GM21717 (cell line): ENCODE data around the gene DNAJB1.
"Not testable (repeated sequence)": the region's sequence is repeated elsewhere in the genome, so short reads cannot be mapped to it uniquely, and the experiment has no call there.

ENCODE experiments used
- ATAC-seq: cut with Tn5 transposase; IDR thresholded peaks from one replicate; pipeline ENCODE4 v1.9.1; 2021; ENCODE audit warnings: mild to moderate bottlenecking, moderate library complexity; ENCODE audit not compliant: unreplicated experiment

The DNAJB1 gene

DNA sequence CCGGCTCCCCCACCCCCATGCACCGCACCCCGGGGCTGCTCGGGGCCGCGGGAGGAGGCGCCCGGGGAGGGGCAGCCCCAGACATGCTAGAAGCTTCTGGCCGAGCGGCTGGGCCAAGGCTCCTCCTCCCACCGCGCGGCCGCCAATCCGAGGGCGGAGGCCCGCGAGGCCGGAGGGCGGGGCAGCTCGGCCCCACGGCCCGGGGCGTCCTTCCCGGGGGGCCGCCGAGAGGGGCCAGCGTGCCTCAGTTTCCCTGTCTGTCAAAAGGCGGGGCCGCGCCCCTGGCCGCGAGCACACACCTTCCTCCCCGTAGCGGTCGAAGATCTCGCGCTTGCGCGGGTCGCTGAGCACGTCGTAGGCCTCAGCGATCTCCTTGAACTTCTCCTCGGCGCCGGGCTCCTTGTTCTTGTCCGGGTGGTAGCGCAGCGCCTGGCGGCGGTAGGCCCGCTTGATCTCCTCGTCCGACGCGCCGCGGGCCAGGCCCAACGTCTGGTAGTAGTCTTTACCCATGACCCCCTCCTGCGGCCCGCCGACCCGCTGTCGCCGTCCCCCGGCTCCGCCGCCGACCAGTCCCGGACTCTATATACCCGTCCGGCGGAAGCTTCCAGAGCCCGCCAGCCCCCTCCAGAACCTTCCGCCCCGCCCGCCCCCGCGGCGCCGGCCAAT, at the start of gene DNAJB1:
TSS of gene DNAJB1 (minus strand) at position 558 of the 666 bp plus-strand sequence. CDS start at position 510, 48 bp downstream.
- peak; percentile 50 for ATAC-seq

DNA sequence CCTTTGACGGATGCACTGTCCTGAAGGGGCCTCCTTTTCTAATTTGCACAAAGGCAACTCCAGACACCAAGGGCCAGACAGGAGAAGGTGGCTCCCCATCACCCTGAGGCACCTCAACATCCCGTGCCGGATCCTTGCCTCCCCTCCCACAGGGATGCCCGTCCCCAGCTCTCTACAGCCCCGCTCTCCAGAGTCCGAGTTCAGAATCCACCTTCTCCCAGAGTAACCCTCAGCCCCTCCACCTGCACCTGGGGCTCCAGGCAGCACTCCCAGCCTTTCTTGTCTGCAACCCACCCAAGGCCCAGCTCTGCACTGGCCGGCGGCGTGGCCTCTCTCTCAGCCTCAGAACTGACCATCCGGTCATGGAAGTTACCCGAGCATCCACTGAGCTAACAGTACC, 48.9 kb upstream of the DNAJB1 start:
- ATAC-seq: no peak

DNA sequence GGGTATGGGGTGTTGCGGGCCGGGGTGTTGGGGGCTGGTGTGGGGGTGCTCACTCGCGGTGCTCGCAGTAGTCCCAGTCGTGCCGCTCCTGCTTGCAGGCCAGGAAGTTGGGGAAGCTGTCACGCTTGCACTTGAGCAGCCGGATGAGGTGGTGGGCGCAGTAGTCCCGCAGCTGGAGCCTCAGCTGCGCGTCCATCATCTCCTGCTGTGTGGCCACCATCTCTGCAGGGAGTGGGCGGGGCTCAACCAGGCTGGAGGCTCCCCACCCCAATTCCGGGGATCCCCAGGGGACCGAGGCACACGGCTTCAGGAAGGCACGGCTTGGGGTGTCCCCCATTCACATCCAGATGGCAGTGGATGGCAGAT, 48.5 kb upstream of the DNAJB1 start:
- no peak for ATAC-seq

DNA sequence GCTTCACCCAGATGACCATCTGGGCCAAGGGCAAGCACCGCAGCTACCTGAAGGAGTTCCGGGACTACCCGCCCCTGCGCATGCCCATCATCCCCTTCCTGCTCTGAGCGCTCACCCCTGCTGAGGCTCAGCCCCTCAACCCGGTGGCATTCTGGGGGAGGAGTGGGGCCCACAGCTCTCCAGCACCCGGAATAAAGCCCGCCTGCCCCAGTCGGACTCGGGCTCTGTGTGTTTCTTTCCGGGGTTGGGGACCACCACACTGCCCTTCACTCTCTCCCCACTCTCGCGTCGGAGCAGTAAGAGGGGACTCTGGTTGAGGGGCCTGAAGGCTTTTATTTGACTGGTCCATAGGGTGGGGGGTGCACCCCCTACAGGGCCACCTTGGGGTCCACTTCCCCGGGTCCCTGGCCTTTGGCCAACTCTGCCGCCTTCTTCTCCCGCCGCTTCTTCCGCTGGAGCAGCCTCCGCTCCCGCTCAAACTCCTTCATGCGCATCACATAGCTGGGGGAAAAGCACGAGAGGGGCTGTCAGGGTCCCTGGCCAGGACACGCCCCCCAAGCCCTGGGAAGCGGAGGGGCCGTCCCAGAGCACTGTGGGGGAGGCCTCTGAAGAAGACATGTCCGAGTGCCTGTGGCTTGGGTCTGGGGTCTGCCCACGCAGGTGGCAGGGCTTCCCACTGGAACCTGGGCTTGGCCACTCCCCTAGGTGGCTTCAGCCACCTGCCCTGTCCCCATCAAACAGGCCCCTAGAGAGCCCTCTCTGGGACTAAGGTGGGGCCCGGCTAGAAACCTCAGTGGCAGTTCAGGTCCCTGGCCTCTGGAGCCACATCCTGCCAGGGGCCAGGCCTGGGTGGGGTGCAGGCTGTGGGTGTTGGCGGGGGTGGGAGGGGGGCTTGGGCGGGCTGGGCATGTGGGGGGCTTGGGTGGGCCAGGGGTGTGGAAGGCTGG, 47.8 kb upstream of the DNAJB1 start:
- no peak for ATAC-seq

DNA sequence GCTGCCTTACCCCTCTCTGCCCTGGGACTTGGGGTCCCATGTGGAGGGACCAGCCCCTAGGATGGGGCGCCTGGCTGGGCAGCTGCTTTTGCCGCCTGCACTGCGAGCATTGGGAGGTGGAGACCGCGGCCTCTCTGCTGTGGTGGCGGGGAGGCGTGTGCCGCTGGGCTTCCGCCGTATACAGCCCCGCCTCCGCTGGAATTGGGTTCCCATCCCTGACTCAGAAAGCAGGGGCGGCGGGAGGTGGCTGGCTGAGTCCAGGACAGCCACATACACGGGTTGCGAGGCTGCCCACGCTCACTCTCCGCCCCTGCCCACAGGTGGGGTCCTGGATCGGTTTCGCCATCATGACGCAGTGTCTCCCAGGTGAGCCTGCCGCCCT, 47.1 kb upstream of the DNAJB1 start:
- no peak for ATAC-seq

DNA sequence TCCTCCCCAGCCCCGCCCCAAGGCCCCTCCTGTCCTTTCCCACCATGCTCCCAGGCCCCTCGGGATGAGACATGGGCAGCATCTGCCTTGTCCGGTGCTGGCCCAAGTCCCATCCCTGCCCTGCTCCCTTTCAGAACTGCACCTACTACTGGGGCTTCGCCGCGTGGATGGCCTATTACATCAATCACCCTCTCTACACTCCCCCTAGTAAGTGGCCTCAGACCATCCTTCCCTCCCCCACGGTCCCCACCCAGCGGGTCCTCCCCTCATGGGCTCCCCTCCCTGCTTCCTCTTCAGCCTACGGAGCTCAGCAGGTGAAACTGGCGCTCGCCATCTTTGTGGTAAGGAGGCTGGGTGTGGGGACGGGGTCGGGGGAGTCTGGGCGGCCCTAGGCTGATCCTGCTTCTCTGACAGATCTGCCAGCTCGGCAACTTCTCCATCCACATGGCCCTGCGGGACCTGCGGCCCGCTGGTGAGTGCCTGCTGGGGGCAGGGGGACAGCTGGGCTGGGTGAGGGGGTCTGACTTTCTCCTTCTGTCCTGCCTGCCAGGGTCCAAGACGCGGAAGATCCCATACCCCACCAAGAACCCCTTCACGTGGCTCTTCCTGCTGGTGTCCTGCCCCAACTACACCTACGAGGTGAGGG, 46.6 kb upstream of the DNAJB1 start:
- not testable (repeated sequence) for ATAC-seq

DNA sequence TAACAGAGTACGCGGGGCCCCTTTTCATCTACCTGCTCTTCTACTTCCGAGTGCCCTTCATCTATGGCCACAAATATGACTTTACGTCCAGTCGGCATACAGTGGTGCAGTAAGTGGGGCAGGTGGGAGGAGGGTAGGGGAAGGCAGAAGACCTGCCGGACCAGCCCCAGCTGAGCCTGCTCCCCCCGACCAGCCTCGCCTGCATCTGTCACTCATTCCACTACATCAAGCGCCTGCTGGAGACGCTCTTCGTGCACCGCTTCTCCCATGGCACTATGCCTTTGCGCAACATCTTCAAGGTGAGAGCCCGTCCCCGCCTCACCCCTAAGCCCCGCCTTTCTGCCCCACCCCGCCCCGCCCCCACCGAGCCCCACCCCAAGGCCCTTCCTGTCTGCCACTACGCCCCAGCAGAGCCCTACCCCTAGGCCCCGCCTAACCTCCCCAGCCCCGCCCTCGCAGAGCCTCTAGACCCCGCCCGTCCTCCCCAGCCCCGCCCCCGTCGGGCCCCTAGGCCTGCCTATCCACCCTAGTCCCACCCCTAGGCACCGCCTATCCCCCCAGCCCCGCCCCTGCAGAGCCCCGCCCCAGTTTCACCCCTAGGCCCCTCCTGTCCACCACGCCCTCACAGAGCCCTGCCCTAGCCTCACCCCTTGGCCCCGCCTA, 45.9 kb upstream of the DNAJB1 start:
- no peak for ATAC-seq

DNA sequence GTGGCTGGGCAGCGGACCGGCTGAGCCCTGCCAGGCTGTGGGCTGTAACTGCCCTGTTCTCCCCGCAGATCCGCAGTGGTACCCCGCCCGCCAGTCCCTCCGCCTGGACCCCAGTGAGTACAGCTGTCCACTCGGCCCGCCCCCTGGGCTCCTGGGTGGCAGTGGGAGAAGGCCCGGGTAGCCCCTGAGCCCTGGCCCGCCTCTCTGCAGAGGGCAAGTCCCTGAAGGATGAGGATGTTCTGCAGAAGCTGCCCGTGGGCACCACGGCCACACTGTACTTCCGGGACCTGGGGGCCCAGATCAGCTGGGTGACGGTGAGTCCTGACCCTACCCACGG, 45.4 kb upstream of the DNAJB1 start:
- ATAC-seq: no peak

DNA sequence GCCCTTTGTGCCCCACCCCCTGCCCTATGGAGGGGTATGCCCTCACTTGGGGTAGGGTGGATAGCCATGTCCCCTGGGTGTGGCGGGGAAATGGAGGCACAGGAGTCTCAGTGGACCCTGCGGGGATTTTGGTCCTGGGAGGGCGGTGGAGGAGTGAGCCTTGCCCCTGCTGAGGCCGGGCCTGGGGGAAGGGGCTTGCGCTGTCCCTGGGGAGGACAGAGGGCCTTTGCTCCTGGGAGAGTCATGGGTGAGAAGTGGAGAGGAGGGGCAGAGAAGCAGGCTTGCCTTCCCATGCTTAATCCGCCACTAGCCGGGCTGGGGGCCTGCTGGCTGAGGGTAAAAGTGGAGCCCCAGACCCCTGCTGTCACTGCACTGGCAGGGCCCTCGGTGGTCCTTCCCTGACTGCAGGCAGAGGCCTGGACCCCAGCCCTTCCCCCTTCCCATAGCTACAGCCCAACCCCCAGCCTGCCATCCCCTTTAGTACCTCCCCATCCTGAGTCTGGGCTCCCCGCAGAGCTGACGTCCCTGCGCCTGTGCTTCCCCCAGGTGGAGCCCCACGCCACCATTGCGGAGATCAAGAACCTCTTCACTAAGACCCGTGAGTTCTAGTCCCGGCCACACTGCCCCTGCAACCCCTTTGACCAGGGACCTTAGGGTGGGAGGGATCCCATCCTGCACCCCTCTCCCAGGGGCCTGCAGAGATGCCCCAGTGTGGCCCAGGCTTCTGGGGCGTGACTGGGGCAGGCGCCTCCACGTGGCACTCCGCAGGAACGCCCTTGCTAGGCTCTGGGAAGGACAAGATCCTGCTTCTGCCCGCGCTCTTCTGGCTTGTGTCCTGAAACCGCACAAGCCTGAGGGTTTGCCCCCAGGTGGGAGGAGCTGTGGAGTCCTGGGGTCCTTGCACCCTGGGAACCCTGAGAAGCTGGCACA, 44.7 kb upstream of the DNAJB1 start:
- no peak for ATAC-seq

DNA sequence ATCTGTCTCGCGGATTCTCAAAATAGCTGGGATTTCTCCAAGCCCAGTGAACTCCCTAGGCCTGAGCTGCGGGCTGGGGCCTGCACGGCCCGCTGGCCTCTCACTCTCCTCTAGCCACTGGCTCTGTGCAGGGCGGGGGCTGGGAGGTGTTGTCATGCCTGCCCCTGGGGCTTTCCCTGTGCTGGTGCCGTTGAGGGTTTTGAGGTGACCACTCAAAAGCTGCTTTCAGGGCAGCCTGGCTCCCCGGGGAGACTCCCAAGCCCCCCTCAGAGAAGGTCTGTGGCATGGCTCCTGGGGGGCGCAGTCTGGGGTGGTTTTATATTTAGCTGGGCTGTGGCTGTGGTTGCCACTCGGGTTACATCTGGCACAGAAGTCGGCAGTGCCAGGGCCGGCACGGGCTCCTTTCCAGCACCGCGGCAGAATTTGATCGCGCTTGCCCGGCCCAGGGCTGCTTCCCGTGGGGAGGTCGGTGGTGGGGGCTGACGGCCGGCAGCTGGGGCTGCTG, 43.7 kb upstream of the DNAJB1 start:
- ATAC-seq: no peak

DNA sequence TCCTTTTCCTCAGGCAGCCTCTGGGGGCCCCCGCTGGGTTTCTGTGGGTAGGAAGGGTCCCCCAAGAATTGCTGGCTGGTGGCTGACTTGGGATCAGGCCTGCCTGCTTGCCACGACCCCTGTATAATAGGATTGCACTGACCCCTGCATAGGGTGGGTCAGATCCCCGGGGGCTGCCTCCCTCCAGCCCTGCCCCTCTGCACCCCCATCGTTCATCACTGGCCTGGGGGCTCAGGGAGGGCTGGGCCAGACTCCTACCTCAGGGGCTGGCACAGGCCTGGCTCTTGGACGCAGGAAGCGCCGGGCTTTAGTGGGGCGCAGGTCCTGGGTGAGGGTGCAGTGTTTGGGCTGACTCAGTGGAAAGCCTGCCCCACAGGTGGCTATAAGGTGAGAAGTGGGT, 43.1 kb upstream of the DNAJB1 start:
- ATAC-seq: no peak

DNA sequence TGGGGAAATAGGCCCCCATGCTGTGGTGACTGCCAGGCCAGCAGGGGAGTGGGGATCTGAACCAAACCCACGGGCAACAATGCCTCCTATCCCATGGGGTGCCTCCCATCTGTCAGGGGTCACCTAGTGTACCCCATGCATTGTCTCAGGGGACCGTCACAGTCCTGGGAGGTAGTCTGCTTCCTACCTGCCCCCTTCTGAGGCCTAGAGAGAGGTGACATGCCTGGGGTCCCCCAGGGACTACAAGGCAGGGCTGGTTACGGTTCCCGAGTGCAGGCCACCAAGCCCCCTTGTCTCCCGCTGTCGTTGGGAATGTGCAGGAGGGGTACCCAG, 42.5 kb upstream of the DNAJB1 start:
- ATAC-seq: no peak

DNA sequence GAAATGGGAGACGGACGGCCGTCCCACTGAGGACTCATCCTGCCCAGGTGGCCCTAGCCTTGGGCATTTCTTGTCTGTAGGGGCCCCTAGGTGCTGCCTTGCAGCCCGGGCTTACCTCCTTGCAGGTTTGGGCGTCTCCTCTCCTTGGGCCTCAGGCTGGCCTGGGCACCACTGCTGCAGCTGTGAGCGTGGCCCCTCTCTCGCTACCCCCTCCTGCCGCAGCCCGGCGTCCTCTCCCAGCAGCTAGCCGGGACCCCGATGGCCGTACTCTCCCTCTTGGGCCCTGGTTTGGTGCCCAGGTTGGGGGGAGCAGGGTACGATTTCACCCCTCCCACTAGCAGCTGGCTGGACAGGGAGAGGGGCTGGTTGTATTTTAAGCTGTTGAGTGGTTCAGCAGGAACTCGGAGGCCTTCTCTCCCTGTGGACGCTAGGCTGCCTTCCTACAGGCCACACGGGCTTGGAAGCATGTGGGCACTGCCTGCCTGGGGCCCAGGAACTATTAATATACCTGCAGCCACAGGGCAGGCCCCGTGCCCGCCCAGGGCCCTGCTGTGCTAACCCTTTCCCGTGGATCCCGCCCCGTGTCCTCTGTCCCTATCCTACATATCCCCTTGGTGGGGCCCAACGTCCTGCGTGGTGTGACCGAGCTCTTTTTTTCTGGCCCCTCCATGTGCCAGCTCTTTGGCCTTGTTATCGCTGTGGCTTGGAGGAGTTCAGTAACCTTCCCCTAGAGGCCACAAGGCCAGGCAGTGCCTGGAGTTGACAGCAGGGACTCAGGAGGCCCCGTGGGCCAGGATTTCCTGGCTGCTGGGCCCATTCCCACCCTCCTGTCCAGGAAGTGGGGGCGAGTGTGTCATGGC, 41.9 kb upstream of the DNAJB1 start:
- no peak for ATAC-seq

DNA sequence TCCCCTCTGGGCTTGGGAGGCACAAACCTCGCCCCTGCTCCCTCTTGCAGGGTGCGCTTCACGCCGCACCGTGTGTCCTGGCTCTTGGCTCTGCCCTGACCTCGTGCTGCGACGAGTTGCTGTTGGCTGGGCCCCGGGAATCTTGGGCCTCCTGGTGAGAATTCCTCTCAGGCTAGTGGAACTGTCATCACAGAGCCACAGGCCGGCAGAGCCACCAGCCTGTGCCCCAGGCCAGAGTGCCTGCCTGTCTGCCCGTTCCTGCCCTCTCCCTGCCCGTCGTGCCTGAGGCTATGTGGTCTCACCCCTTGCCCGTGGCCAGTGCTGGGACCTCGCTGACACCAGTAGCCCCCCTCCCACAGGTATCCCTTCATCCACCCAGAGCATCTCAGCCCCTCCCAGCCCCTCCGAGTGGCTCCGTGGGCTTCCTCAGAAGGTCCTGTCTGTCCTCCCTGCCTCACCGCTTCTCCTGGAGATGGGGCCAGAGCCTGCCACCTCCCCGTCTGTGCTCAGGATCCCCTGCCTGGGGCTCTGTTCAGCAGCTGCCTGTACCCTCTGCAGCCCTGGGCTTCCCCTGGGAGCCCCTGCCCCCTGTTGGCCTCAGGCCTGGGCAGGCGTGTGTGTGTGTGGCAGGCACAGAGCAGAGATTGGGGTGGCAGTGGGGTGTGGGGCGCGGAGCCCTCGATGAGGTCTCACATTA, 40.3 kb upstream of the DNAJB1 start:
- no peak for ATAC-seq

DNA sequence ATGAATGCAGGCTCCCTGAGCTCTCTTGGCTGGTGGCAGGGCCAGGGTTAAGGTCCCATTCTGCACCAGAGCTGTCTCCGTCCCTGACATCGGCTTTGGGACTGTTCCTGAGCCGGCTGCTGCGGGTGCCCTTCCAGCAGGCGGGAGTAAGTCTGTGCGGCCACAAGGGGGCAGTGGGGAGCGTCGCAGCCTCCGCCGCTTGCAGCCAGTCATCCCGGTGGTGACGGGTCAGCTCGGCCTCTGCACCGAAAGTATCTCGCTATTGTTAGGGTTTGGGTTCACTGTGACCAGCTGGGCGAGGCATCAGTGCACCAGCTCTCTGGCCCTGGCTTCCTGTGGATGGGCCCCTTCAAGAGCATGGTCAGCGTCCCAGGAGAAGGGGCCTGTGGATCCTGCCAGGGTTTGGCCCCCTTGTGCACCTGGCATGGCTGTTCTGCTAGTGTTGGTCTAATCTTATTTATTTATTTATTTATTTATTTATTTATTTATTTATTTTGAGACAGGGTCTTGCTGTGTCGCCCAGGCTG, 38.5 kb upstream of the DNAJB1 start:
- no peak for ATAC-seq

DNA sequence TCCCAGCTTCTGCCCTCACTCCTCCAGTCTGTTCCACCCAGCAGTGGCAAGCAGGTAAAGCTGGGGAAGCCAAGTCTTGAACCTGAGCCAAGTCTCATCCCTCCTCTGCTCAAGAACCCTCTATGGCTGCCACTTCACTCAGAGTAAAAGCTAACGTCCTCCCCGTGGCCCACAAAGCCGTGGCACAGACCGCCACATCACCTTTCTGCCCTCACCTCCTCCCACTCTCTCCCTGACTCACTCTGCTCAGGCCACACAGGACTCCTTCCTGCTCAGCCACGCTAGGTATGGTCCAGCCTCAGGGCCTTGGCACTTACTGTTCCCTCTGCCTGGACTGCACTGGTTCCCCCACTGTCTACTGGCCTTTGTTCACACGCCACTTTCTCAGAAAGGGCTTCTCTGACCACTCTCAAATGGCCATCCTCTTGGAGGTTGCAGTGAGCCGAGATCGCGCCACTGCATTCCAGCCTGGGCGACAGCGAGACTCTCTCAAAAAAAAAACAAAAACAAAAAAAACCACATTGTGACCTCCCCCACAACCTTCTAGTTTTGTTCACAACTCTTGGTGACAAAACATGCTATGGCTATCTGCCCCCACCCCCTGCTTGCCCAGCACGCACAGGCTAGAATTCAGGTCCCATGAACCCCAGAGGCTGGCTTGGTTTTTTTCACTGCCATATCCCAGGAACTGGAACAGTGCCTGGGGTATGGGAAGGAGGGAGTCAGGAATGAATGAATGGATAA, 37.9 kb upstream of the DNAJB1 start:
- no peak for ATAC-seq

DNA sequence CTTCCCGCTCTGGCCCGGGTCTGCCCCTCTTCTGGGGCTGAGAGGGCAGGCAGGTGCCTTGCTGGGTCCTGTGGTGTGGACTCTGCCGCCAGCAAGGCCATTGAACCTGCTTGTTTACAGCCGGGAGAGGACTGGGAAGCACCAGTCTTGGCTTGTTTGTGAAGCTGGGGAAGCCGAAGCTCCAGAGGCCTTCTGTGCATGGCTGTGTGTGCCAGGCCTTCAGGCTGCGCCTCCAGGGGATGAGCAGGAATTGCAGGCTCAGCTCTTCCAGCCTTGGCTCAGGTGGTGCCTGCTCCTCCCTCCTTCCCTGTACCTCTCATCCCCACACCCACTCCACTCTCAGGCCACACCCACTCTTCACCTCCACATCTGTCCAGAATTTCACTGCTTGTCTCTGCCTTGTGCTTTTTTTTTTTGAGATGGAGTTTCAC, 36.2 kb upstream of the DNAJB1 start:
- ATAC-seq: no peak

DNA sequence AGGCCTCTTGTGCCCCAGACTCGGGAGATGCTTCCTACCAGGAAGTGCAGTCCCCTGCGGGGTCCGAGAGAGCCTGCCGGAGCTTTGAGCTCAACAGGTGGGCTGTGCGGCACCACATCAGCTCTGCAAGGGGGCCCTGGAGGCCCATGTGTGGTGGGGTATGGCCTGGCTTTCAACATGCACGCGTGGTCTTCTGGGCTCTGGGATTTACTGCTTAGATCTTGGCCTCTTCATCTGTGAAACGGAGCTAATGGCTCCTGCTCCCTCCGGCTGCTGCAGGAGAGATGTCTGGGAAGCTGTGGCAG, 35.7 kb upstream of the DNAJB1 start:
- ATAC-seq: no peak
